ENCODE measurements around the gene ATG14. TPM values are rescaled to one million over a fixed set of nuclear protein-coding genes. Genes with fewer than 3 reads are reported as not detected.

The ATG14 gene
- total and polyA plus RNA-seq, 5 donors from 2014 or later, result 5.8 to 19.0 (median 6.0) TPM

DNA sequence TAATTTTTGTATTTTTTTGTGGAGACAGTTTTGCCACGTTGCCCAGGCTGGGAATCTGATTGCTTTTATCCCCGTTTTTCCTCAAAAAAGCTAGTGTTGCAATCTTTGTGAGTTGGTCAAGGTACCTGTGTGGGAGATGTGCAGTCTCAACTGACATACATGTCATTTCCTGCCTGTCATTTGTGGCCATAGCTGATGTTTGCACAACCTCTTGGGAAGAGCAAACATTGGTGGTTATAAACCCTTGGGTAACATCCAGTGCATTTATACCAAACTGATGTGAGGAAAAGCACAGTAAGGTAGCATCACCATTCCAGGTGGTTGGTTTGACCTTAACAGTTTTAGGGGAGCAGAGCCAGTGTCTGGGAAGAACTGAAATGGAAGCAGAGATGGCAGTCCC lies 54.7 kb downstream of the ATG14 start:
- Mint-ChIP-seq H3K36me3 (peaks cover 3% of the 10 kb centered on the region), H3K4me3 (no peak overlapping the region), H3K9me3 (no peaks in the 10 kb centered on the region), H3K27ac (no peak overlapping the region), H3K4me1 (peaks cover 13 to 23% (median 19%) of the 10 kb centered on the region in 4 donors), H3K27me3 (no peaks in the 10 kb centered on the region)
- Histone ChIP-seq H3K9me3 (ENCODE audit: control insufficient read depth in 2 of 2, low read length in 2 of 2) (no peaks in the 10 kb centered on the region), H3K4me1 (ENCODE audit: control insufficient read depth, insufficient read depth, low read length, poor library complexity, severe bottlenecking) (peaks cover 8% of the 10 kb centered on the region), H3K4me3 (ENCODE audit: low read depth, low read length) (no peak overlapping the region), H3K36me3 (ENCODE audit: control insufficient read depth, insufficient read depth, low read length) (no peaks in the 10 kb centered on the region), H3K27ac (ENCODE audit: insufficient read depth, low read length, poor library complexity, severe bottlenecking) (no peak overlapping the region), H3K27me3 (ENCODE audit: control insufficient read depth, insufficient read depth, low read length) (no peaks in the 10 kb centered on the region)
- ATAC-seq (ENCODE audit: low read depth in 2 of 2) (no peak), DNase-seq (no peak)

DNA sequence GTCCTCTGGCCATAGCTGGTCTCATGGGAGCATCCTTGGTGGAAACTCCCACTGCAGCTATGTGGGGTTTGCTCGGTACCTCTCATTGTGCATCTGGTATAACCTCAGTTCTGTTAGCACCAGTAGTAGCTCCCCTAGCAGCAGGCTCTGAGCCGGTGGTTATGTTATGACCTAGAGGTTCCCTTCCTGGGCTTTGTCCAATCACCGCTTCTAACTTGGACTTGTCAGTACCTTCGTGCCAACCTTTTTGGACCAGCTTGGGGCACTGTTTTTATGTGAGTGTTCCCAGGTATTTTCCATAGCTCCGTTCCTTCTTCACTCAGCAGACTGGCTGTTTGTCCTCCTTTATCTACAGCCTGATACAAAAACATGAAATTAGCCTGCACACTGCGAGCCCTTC lies 55.7 kb downstream of the ATG14 start:
- Mint-ChIP-seq H3K27ac (peak overlapping the region in 2 of 3 donors; percentile 20 to 62), H3K4me3 (no peak overlapping the region), H3K9me3 (no peaks in the 10 kb centered on the region), H3K4me1 (peaks cover 11 to 21% (median 18%) of the 10 kb centered on the region in 4 donors), H3K27me3 (no peaks in the 10 kb centered on the region), H3K36me3 (peaks cover 7% of the 10 kb centered on the region)
- Histone ChIP-seq H3K36me3 (ENCODE audit: control insufficient read depth, insufficient read depth, low read length) (peaks cover 9% of the 10 kb centered on the region), H3K27me3 (ENCODE audit: control insufficient read depth, insufficient read depth, low read length) (no peaks in the 10 kb centered on the region), H3K4me1 (ENCODE audit: control insufficient read depth, insufficient read depth, low read length, poor library complexity, severe bottlenecking) (peaks cover 8% of the 10 kb centered on the region), H3K9me3 (ENCODE audit: control insufficient read depth in 2 of 2, low read length in 2 of 2) (no peaks in the 10 kb centered on the region), H3K27ac (ENCODE audit: insufficient read depth, low read length, poor library complexity, severe bottlenecking) (no peak overlapping the region), H3K4me3 (ENCODE audit: low read depth, low read length) (no peak overlapping the region)
- ATAC-seq (ENCODE audit: low read depth in 2 of 2), result no peak
- DNase-seq, result no peak

DNA sequence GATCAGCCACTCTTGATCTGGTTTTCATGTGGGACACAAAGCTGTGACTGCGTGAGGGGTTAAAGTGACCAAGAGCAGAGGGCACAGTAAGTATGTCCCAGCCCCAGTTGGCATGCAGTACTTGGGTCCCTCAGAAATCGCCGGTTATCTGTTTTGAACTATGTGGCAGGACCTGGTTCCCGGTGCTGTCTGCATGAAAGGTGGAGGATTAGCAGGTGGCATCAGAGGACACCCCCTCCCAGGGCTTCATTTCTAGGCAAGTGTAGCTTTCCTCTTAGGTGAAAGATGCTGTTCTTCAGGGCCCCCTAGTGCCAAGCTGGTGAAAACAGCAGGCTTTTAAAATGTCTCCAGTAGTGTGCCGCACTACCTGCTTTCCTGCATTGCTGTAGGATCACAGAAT lies 57.1 kb downstream of the ATG14 start:
- Mint-ChIP-seq H3K36me3 (peaks cover 13% of the 10 kb centered on the region), H3K27me3 (no peaks in the 10 kb centered on the region), H3K27ac (peak overlapping the region; percentile 11 to 94 (median 86)), H3K4me3 (peak overlapping the region; percentile 50 to 87 (median 72)), H3K4me1 (peaks cover 13 to 29% (median 18%) of the 10 kb centered on the region in 4 donors), H3K9me3 (no peaks in the 10 kb centered on the region)
- ATAC-seq (ENCODE audit: low read depth in 2 of 2) (peak; percentile 91 to 94), DNase-seq (peak; percentile 46 to 83 (median 74))
- H3K27ac ChIP-seq (ENCODE audit: insufficient read depth, low read length, poor library complexity, severe bottlenecking), result peak overlapping the region; percentile 62
- no peaks in the 10 kb centered on the region for H3K27me3 ChIP-seq (ENCODE audit: control insufficient read depth, insufficient read depth, low read length)
- peaks cover 8% of the 10 kb centered on the region for H3K4me1 ChIP-seq (ENCODE audit: control insufficient read depth, insufficient read depth, low read length, poor library complexity, severe bottlenecking)
- no peaks in the 10 kb centered on the region for H3K9me3 ChIP-seq (ENCODE audit: control insufficient read depth in 2 of 2, low read length in 2 of 2)
- H3K36me3 ChIP-seq (ENCODE audit: control insufficient read depth, insufficient read depth, low read length), result peaks cover 15% of the 10 kb centered on the region
- peak overlapping the region; percentile 17 for H3K4me3 ChIP-seq (ENCODE audit: low read depth, low read length)

DNA sequence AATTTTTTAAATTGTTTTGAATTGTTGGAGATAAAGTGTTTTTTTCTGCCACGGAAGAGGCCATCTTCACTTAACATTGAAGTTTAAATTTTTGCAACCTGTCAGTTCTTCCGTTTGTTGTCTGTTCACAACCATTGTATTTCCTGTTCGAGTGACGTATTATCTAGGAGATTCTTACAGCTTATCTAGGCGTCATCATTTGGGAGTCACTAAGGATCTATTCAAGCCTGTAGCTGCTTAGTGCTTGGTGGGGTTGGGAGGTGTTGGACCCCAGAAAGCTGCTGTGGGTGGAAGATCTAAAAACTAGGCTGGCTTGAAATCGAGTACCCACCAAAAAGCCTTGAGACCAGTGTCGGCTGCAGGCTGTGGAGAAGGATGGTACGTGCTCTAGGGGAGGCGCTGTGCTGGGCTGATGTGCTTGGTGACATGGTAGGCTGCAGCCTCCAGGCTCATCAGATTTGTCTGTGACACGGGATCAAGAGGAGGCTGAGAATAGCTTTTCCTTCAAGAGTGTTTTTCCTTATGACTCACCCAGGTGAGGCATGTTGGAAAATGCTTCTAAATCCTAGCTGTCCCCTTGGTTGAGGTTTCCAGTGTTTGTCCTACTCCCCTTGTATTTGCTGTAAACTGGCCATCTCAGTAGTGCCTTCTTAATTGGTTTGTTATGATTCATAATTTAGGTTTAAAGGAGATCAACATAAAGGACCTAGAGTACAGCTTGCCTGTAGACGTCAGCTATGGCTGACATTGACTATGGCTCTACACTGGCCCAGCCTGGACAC lies 57.8 kb downstream of the ATG14 start:
- H3K36me3 ChIP-seq (ENCODE audit: control insufficient read depth, insufficient read depth, low read length), result peaks cover 15% of the 10 kb centered on the region
- peak overlapping the region; percentile 62 for H3K27ac ChIP-seq (ENCODE audit: insufficient read depth, low read length, poor library complexity, severe bottlenecking)
- Mint-ChIP-seq H3K27ac (peak overlapping the region; percentile 80 to 94 (median 86)), H3K9me3 (no peaks in the 10 kb centered on the region), H3K4me1 (peaks cover 18 to 35% (median 25%) of the 10 kb centered on the region in 4 donors), H3K27me3 (no peaks in the 10 kb centered on the region), H3K36me3 (peaks cover 17% of the 10 kb centered on the region), H3K4me3 (peak overlapping the region; percentile 50 to 87 (median 68))
- no peaks in the 10 kb centered on the region for H3K27me3 ChIP-seq (ENCODE audit: control insufficient read depth, insufficient read depth, low read length)
- H3K9me3 ChIP-seq (ENCODE audit: control insufficient read depth in 2 of 2, low read length in 2 of 2), result no peaks in the 10 kb centered on the region
- DNase-seq, result peak in 2 of 3 donors; percentile 14 to 34
- peak overlapping the region; percentile 17 for H3K4me3 ChIP-seq (ENCODE audit: low read depth, low read length)
- H3K4me1 ChIP-seq (ENCODE audit: control insufficient read depth, insufficient read depth, low read length, poor library complexity, severe bottlenecking), result peaks cover 13% of the 10 kb centered on the region
- ATAC-seq (ENCODE audit: low read depth in 2 of 2), result no peak

DNA sequence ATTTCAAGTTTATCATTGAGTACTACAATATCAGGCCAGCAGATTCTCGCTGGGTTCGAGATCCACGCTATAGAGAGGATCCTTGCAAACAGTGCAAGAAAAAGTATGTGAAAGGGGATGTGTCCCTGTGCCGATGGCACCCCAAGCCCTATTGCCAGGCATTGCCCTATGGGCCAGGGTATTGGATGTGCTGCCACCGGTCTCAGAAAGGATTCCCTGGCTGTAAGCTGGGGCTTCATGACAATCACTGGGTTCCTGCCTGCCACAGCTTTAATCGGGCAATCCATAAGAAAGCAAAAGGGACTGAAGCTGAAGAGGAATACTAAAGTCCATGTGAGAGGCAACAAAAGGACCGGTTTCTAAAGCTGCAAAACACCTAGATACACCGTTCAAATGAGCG lies 59.4 kb downstream of the ATG14 start:
- Mint-ChIP-seq H3K4me3 (no peak overlapping the region), H3K27ac (peak overlapping the region in 2 of 3 donors; percentile 68 to 80), H3K4me1 (peaks cover 34 to 52% (median 38%) of the 10 kb centered on the region in 4 donors), H3K9me3 (no peaks in the 10 kb centered on the region), H3K27me3 (no peaks in the 10 kb centered on the region), H3K36me3 (peaks cover 17% of the 10 kb centered on the region)
- ATAC-seq (ENCODE audit: low read depth in 2 of 2) (no peak), DNase-seq (no peak)
- Histone ChIP-seq H3K9me3 (ENCODE audit: control insufficient read depth in 2 of 2, low read length in 2 of 2) (no peaks in the 10 kb centered on the region), H3K27me3 (ENCODE audit: control insufficient read depth, insufficient read depth, low read length) (no peaks in the 10 kb centered on the region), H3K4me3 (ENCODE audit: low read depth, low read length) (no peak overlapping the region), H3K4me1 (ENCODE audit: control insufficient read depth, insufficient read depth, low read length, poor library complexity, severe bottlenecking) (peaks cover 17% of the 10 kb centered on the region), H3K27ac (ENCODE audit: insufficient read depth, low read length, poor library complexity, severe bottlenecking) (no peak overlapping the region), H3K36me3 (ENCODE audit: control insufficient read depth, insufficient read depth, low read length) (peaks cover 15% of the 10 kb centered on the region)

DNA sequence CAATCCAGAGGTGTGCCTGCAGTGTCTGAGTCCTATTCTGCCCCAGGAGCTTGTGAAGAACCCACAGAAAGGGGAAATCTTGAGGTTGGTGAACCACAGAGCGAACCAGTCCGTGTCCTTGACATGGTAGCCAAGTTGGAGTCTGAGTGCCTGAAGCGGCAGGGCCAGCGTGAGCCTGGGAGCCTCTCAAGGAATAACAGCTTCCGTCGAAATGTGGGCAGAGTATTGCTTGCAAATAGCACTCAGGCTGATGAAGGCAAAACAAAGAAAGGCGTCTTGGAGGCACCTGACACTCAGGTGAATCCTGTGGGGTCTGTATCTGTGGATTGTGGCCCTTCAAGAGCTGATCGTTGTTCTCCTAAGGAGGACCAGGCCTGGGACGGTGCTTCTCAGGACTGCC lies 60.5 kb downstream of the ATG14 start:
- H3K27me3 Mint-ChIP-seq, result no peaks in the 10 kb centered on the region
- H3K4me3 ChIP-seq (ENCODE audit: low read depth, low read length), result no peak overlapping the region
- no peaks in the 10 kb centered on the region for H3K27me3 ChIP-seq (ENCODE audit: control insufficient read depth, insufficient read depth, low read length)
- H3K4me3 Mint-ChIP-seq, result no peak overlapping the region
- H3K36me3 Mint-ChIP-seq, result peaks cover 18% of the 10 kb centered on the region
- H3K9me3 ChIP-seq (ENCODE audit: control insufficient read depth in 2 of 2, low read length in 2 of 2), result no peaks in the 10 kb centered on the region
- DNase-seq (no peak), ATAC-seq (ENCODE audit: low read depth in 2 of 2) (no peak)
- peak overlapping the region in 1 of 3 donors; percentile 9 for H3K27ac Mint-ChIP-seq
- peaks cover 39 to 62% (median 47%) of the 10 kb centered on the region in 4 donors for H3K4me1 Mint-ChIP-seq
- peaks cover 15% of the 10 kb centered on the region for H3K36me3 ChIP-seq (ENCODE audit: control insufficient read depth, insufficient read depth, low read length)
- no peaks in the 10 kb centered on the region for H3K9me3 Mint-ChIP-seq
- no peak overlapping the region for H3K27ac ChIP-seq (ENCODE audit: insufficient read depth, low read length, poor library complexity, severe bottlenecking)
- H3K4me1 ChIP-seq (ENCODE audit: control insufficient read depth, insufficient read depth, low read length, poor library complexity, severe bottlenecking), result peaks cover 24% of the 10 kb centered on the region

DNA sequence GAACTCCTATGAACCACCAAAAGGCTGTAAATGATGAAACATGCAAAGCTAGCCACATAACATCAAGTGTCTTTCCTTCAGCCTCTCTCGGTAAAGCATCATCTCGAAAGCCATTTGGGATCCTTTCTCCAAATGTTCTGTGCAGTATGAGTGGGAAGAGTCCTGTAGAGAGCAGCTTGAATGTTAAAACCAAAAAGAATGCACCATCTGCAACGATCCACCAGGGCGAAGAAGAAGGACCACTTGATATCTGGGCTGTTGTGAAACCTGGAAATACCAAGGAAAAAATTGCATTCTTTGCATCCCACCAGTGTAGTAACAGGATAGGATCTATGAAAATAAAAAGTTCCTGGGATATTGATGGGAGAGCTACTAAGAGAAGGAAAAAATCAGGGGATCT lies 61.2 kb downstream of the ATG14 start:
- Histone ChIP-seq H3K27ac (ENCODE audit: insufficient read depth, low read length, poor library complexity, severe bottlenecking) (no peak overlapping the region), H3K4me1 (ENCODE audit: control insufficient read depth, insufficient read depth, low read length, poor library complexity, severe bottlenecking) (peaks cover 24% of the 10 kb centered on the region), H3K36me3 (ENCODE audit: control insufficient read depth, insufficient read depth, low read length) (peaks cover 15% of the 10 kb centered on the region), H3K4me3 (ENCODE audit: low read depth, low read length) (no peak overlapping the region), H3K9me3 (ENCODE audit: control insufficient read depth in 2 of 2, low read length in 2 of 2) (no peaks in the 10 kb centered on the region), H3K27me3 (ENCODE audit: control insufficient read depth, insufficient read depth, low read length) (no peaks in the 10 kb centered on the region)
- H3K27ac Mint-ChIP-seq, result peak overlapping the region in 2 of 3 donors; percentile 33 to 81
- H3K4me3 Mint-ChIP-seq, result peak overlapping the region in 1 of 4 donors; percentile 18
- no peak for DNase-seq
- peaks cover 0 to under 1% (median 0%) of the 10 kb centered on the region in 7 donors for H3K9me3 Mint-ChIP-seq
- H3K27me3 Mint-ChIP-seq, result no peaks in the 10 kb centered on the region
- H3K36me3 Mint-ChIP-seq, result peaks cover 17% of the 10 kb centered on the region
- no peak for ATAC-seq (ENCODE audit: low read depth in 2 of 2)
- peaks cover 41 to 69% (median 48%) of the 10 kb centered on the region in 4 donors for H3K4me1 Mint-ChIP-seq
